ENCODE data around the gene EDN1.
"Not testable (repeated sequence)": the region's sequence is repeated elsewhere in the genome, so short reads cannot be mapped to it uniquely, and the experiment has no call there.

The EDN1 gene

DNA sequence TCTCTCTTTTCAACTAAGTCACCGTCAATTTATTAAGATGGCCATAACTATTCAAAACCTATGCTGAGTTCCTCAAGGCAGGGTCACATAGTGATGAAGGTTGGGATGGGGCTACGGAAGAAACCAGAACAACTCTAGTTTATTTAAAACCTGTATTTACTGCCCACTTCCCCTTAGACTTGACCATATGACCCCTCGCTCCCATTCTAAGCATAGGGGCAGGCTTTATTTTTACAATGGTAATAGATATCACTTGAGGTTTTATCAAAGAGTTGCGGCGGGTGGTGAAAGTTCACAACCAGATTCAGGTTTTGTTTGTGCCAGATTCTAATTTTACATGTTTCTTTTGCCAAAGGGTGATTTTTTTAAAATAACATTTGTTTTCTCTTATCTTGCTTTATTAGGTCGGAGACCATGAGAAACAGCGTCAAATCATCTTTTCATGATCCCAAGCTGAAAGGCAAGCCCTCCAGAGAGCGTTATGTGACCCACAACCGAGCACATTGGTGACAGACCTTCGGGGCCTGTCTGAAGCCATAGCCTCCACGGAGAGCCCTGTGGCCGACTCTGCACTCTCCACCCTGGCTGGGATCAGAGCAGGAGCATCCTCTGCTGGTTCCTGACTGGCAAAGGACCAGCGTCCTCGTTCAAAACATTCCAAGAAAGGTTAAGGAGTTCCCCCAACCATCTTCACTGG, 5.5 kb downstream of the EDN1 start:
- no peak for DNase-seq

DNA sequence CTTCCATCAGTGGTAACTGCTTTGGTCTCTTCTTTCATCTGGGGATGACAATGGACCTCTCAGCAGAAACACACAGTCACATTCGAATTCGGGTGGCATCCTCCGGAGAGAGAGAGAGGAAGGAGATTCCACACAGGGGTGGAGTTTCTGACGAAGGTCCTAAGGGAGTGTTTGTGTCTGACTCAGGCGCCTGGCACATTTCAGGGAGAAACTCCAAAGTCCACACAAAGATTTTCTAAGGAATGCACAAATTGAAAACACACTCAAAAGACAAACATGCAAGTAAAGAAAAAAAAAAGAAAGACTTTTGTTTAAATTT, 6.1 kb downstream of the EDN1 start:
- no peak for DNase-seq

DNA sequence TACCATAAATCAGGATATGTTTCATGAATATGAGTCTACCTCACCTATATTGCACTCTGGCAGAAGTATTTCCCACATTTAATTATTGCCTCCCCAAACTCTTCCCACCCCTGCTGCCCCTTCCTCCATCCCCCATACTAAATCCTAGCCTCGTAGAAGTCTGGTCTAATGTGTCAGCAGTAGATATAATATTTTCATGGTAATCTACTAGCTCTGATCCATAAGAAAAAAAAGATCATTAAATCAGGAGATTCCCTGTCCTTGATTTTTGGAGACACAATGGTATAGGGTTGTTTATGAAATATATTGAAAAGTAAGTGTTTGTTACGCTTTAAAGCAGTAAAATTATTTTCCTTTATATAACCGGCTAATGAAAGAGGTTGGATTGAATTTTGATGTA, 6.4 kb downstream of the EDN1 start:
- no peak for DNase-seq

DNA sequence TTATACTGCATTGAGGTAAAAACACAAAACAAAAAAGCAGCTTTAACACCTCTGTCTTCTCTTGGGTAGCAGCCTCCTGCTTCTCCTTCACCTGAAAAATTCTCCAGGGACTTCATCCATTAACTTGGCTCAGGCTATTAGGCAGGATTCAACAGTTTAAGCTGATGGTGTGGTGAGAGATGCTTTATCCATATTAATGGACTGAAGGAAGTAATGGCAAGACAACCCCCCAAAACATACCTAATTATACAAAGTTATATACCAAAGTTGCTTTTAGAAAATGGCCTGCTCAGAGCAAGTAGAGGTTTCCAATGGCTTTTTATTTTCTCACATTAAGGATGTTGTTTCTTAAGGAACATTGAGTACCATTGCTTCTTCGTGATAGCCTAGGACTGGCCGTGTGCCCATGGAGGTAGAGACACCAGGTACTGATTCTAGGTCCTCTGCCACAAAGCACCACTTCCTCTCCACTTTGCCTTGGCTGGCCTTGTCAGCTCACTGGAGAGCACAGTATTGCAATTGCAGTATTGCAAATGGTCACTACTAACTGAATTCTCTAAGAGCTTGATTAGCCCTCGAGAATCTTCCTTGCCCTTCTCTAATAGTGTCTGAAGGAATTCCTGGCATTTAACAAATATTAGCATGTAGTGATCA, 7.3 kb downstream of the EDN1 start:
- DNase-seq: no peak

- DNase-seq: no peak
These were observed 8.1 kb downstream of the EDN1 start for GRCh38 chr6:12298017-12298978.

GRCh38 chr6:12298995-12299394, 8.8 kb downstream of the EDN1 start:
- no peak for DNase-seq

DNA sequence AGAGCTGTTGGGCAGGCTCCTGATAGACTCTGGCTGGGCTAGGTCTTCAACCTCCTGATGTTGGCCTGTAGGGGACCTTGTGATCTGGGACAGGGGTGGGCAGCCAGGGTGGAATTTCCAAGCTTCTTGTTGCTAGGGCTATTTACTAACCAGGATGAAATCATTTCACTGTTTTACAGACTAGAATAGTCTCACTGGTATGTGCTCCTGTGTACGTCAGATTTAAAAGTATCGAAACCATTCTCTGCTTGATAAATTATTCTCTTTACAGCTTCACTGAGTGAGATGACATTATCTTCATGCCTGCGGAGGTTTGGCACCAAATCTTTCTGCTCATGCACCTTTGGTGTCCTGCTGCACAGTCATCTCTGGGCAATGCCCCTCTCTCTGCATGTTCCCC, 10.9 kb downstream of the EDN1 start:
- no peak for DNase-seq

DNA sequence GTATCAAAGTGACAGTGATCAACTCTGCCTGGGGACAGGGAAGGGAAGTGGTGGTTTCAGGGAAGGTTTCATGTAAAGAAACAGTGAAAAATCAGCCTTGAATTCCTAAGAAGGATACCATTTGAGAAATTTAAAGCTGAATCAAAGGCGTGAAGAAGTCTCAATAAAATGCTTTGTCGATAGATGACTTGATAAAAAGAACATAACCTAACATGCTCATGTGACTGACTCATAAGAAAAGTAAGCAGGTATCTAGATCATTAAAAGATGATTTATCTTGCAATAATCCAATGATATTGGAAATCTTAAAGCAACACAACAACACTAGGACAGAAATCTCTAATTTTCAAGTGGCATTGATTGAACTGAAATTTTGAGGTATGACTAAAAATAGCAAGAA, 14.3 kb downstream of the EDN1 start:
- DNase-seq: no peak

DNA sequence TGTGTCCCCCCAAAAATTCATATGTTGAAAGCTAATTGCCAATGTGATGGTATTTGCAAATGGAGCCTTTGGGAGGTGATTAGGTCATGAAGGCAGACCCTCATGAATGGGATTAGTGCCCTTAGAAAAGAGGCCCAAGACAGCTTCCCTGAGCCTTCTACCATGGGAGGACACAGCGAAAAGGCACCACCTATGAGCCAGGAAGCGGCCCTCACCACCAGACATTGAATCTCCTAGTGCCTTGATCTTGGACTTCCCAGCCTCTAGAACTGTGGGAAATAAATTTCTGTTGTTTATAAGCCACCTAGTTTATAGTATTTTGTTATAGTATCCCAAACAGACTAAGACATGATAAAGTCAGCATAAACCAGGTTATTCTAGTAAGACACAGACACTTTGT, 18.9 kb downstream of the EDN1 start:
- no peak for DNase-seq

- no peak for DNase-seq
These were observed 20.9 kb downstream of the EDN1 start for GRCh38 chr6:12311106-12311505.

DNA sequence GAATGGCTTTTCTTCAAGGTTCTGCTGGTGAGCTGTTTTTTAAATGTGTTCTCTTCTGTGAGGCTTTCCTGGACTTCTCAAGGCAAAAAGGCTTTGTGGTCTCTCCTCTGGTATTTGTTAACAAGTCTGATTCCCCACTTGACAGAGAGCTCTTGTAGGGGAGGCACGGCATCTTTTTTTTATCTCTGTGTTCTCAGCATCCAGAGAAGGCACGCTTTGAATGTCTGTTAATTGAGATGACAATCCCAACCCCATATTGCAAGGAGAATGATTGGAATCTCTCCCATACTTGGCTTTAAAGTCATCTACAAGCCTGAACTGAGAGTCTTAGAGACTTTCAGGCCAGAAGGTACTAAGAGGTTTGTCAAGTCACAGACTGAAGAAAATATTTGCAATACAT, 22.6 kb downstream of the EDN1 start:
- DNase-seq: no peak

DNA sequence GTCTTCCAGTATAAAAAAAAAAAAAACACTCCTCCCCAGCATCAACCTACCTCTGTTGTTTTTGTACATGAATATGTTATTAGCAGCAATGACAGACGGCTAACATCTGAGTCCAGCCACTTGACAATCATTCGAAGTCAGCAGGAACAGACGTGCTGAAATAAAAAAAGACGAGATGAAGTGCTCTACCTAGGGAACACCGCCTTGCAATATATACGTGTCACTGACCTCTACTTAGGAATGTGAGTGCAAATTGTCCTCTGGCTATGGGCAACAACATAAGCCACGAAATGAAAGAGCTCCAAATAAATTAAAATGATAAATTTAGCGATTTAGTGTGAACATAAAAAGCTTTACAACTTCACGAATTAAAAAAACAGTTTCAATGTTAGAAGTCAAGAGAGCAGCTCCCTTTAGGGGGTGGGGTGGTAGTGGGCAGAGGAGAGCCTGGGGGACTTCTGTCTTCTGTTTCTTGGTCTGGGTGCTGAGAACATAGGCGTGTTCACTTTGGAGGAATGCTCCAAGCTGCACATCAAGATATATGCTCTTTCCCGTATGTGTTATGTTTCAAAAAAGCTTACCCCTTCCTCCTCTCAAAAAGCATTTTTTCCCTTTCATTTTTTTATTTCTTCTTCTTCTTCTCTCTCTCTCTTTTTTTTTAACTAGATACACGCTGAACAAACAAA, 23.3 kb downstream of the EDN1 start:
- DNase-seq: no peak

DNA sequence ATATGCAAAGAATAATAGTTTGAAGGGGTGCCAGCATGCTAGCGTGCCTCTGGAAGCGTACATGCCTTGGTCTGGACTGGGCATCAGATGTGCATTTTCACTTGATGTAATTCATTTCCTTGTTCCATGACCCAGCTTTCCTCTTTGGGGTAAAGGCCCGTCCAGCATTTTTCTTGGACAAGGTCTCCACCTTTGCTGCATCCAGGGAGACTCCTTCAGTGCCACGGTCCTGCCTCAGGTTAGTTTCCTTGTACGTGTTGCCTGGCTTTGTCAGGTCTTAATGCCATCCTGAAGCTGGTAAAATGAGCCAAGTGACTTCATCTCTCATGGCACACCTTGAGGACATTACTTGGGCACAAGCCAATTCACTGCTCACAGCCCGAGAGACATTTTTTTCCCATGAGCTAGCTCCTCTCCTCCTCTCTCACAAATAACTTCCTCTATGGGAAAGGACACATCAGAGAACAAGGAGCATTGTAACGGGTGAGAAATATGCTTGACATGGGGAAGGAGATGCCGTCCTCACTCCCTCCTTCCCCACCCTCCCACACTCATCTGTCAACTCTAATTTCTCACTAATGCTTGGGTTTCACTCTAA, 23.9 kb downstream of the EDN1 start:
- no peak for DNase-seq

DNA sequence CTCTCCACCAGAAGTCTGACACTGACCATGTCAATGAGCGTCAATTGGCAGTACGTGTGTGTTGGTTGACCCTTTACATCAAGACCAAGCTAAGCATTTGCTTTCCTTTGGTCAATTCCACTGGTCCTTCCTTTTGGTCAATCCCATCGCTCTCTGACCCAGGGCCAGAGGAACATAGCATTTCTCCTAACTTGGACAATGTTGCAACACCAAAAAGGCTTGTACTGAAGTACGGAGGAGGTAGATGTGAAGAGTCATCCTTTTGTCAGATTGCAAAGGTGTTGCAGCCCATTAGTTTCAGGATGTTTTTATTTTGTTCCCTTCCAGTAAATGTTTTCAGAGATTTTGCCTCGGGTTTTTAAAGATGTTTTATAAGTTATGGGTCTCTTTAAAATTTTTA, 24.6 kb downstream of the EDN1 start:
- no peak for DNase-seq

DNA sequence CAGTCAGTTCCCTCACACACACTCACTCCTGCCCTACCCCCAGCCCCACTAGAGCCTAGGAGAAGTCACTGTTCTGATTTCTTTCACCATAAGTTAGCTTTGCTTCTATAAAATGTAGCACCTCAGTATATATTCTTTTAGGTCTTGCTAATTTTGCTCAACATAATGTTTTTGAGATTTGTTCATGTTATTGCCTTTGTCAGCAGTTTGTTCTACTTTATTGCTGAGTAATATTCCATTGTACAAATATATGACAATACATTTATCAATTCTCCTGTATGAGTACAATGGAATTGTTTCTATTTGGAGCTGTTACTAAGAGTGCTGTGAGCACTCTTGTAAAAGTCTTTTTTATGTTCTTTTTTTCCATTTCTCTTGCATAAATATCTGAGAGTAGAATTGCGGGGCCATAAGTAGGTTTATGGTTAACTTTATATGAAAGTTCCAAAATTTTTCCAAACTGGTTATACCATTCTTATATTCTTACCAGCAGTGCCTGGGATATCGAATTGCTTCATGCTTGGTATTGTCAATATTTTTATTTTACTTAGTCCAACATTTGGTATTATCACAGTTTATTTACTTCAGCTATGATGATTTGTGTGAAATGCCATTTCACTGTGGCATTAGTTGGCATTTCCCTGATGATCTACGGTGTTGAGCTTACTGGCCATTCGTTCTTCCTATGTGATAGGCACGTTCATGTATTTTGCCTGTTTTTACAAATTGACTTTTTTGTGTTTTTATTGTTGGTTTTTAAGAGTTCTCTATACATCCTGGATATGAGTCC, 25.3 kb downstream of the EDN1 start:
- DNase-seq: no peak

DNA sequence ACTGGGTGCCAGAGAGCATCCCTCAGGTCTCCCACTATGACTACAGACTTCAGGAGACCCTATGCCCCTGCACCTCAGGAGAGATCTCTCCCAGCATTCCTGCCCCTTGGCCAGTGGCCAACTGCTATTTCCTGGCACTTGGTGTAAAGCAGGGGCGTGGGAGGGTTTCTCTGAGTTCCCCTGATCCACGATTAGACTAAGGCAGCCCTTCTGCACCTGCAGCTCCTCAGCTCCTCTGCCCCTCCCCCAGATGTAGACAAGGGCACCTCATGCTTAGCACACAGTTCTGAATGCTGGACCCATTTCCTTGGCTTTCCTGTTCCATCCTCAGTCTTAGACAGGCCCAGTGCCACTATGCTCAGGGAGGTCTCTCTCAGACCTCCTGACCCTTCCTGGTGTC, 28.6 kb downstream of the EDN1 start:
- DNase-seq: no peak

- DNase-seq: not testable (repeated sequence)
These were observed 29.9 kb downstream of the EDN1 start for GRCh38 chr6:12320074-12320473.

- no peak for DNase-seq
These were observed 33.9 kb downstream of the EDN1 start for GRCh38 chr6:12324099-12324498.

- DNase-seq: no peak
These were observed 34.6 kb downstream of the EDN1 start for GRCh38 chr6:12324748-12325147.

DNA sequence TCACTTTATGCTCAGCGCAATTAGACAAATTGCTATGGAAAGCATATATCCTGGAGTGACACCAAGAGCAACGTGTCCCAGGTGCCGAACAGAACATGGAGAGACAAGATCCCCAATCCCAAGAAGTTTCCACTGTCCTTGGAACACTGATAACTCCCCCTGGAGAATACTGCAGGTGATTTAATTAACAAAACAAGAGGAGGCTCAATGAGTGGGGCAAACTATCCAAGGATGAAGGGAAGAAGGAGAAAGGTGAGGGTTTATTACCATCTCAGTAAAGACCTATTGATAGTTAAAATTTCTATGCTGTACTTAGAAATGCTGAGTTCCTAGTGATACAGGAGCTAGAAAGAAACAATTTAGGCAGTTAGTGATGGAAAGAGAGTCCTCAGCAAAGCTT, 35.7 kb downstream of the EDN1 start:
- DNase-seq: no peak

DNA sequence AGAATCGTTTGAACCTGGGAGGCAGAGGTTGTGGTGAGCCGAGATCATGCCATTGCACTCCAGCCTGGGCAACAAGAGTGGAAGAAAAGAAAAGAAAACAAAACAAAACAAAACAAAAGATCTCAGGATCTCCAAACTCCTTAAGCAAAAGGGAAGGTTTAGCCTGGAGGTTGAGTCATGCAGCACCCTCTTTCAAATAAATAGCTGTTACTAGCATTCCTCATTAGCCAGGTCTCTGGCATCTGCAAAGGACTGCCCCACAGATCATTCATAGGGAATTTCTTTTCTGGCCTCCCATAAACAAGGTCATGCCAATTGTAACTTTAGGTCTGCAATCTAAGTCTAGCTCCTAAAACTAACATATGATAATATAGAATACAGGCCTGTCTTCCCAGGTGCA, 37.2 kb downstream of the EDN1 start:
- DNase-seq: no peak

GRCh38 chr6:12327988-12328387, 37.8 kb downstream of the EDN1 start:
- DNase-seq: no peak

Measured in stimulated activated CD4-positive, alpha-beta T cell treated with anti-CD3 and anti-CD28 coated beads, Interleukin-4, amount 100 ng/mL, for 4 hours (primary cell).